HCT116 (cell line): ENCODE results near the gene SFTPB. TPM values are rescaled to one million over a fixed set of nuclear protein-coding genes. Genes with fewer than 3 reads are reported as not detected.

ENCODE experiments used
- ATAC-seq: fragments of 200-7000 bp; cut with Tn5 transposase; 2 replicates; pipeline ENCODE4 v1.9.1; 2020; ENCODE audit warnings: mild to moderate bottlenecking, moderate library complexity
- BruUV-seq: library from RNA; stranded (reverse); fragments of 400-500 nt; replicated peaks from 2 replicates; lab custom pipeline; 2021; lab: Mats Ljungman, UMichigan
- CTCF ChIA-PET: fragments of 300-600 bp; sonication (Branson Sonifier 250); formaldehyde crosslinking; loops from one replicate; lab custom pipeline; 2021; ENCODE audit warnings: antibody characterized with exemption; lab: Charles Lee
- POLR2A ChIA-PET: fragments of 300-600, 350-600 bp; sonication (Branson Sonifier 250); formaldehyde crosslinking; loops from one replicate; lab custom pipeline; 2021; ENCODE audit warnings: antibody characterized with exemption; lab: Charles Lee
- RAD21 ChIA-PET, 2 experiments: fragments of 300-600 bp; sonication (Branson Sonifier 250); formaldehyde crosslinking; loops; one replicate each; lab custom pipeline; 2023; ENCODE audit warnings: low total read pairs in 2 of 2; ENCODE audit not compliant: uncharacterized antibody in 2 of 2, unreplicated experiment in 2 of 2, low non-redundant PET in 1 of 2; lab: Charles Lee
- DNase-seq: peaks from one replicate; pipeline ENCODE4 v3.0.0-alpha.2; 2010; ENCODE audit warnings: low read depth, low spot score
- H2AFZ ChIP-seq: fragments of 200-600 bp; shearing (Covaris generic), sonication (generic); 2 replicates; pipeline ENCODE4 v1.6.1; 2017; ENCODE audit warnings: low read depth, mixed run types, mixed read lengths, antibody characterized with exemption, low read length; ENCODE audit not compliant: poor library complexity, severe bottlenecking
- H3K27ac ChIP-seq: 2 replicates; pipeline ENCODE4 v1.5.1; 2012; ENCODE audit warnings: low read depth, low read length
- H3K27me3 ChIP-seq: fragments of 200-600 bp; sonication (generic); 2 replicates; pipeline ENCODE4 v1.6.1; 2016; ENCODE audit warnings: mixed run types, low read length, mixed read lengths; ENCODE audit not compliant: insufficient read depth
- H3K36me3 ChIP-seq, 2 experiments: fragments of 200-500 bp in 1 of 2; fragments of 200-600 bp in 1 of 2; sonication (Bioruptor generic) in 1 of 2; sonication (generic) in 1 of 2; 2 replicates each; pipeline versions ENCODE4 v1.5.1 to v1.6.1; 2014 to 2016; ENCODE audit warnings: low read length in 2 of 2, inconsistent platforms in 1 of 2, mixed read lengths in 1 of 2, mixed run types in 1 of 2; ENCODE audit not compliant: insufficient read depth in 2 of 2, control insufficient read depth in 1 of 2
- H3K4me1 ChIP-seq, 2 experiments: fragments of 200-600 bp in 1 of 2; sonication (generic) in 1 of 2; 2 replicates each; pipeline versions ENCODE4 v1.5.1 to v1.6.1; 2012 to 2017; ENCODE audit warnings: low read length in 2 of 2, inconsistent platforms in 1 of 2, mild to moderate bottlenecking in 1 of 2, mixed read lengths in 1 of 2, mixed run types in 1 of 2, moderate library complexity in 1 of 2; ENCODE audit not compliant: insufficient read depth in 2 of 2, control insufficient read depth in 1 of 2
- H3K4me2 ChIP-seq: fragments of 200-600 bp; sonication (generic); 2 replicates; pipeline ENCODE4 v1.6.1; 2017; ENCODE audit warnings: mixed run types, low read length, mixed read lengths
- H3K4me3 ChIP-seq, 2 experiments: fragments of 200-600 bp in 1 of 2; sonication (generic) in 1 of 2; replicated peaks in 1 of 2; 2 replicates each; pipeline ENCODE4 v1.5.1; 2011 to 2016; ENCODE audit warnings: low read length in 2 of 2, control low read depth in 1 of 2, low read depth in 1 of 2, mild to moderate bottlenecking in 1 of 2, mixed read lengths in 1 of 2, mixed run types in 1 of 2
- H3K79me2 ChIP-seq: fragments of 200-600 bp; sonication (generic); 2 replicates; pipeline ENCODE4 v1.6.1; 2017; ENCODE audit warnings: mild to moderate bottlenecking, mixed run types, low read length, moderate library complexity, mixed read lengths; ENCODE audit not compliant: insufficient read depth
- H3K9ac ChIP-seq: fragments of 200-600 bp; sonication (generic); 2 replicates; pipeline ENCODE4 v1.6.1; 2016; ENCODE audit warnings: low read length, mixed read lengths
- H3K9me2 ChIP-seq: fragments of 200-600 bp; sonication (generic), shearing (Covaris generic); 2 replicates; pipeline ENCODE4 v1.6.1; 2017; ENCODE audit warnings: mixed run types, mild to moderate bottlenecking, moderate library complexity; ENCODE audit not compliant: insufficient read depth
- H3K9me3 ChIP-seq, 2 experiments: fragments of 200-500 bp in 1 of 2; fragments of 200-600 bp in 1 of 2; sonication (Bioruptor generic) in 1 of 2; sonication (generic) in 1 of 2; 2 replicates each; pipeline ENCODE4 v1.6.1; 2014 to 2017; ENCODE audit warnings: low read length in 2 of 2, mixed read lengths in 2 of 2, inconsistent platforms in 1 of 2, low read depth in 1 of 2, mild to moderate bottlenecking in 1 of 2, mixed run types in 1 of 2, moderate library complexity in 1 of 2; ENCODE audit not compliant: control insufficient read depth in 1 of 2, insufficient read depth in 1 of 2
- H4K20me1 ChIP-seq: fragments of 200-600 bp; sonication (generic), shearing (Covaris generic); 2 replicates; pipeline ENCODE4 v1.6.1; 2017; ENCODE audit warnings: mixed run types, mild to moderate bottlenecking, moderate library complexity; ENCODE audit not compliant: insufficient read depth
- CBX3 ChIP-seq: IDR thresholded peaks from 2 replicates; pipeline ENCODE4 v1.6.1; 2012; ENCODE audit warnings: low read depth
- EZH2 ChIP-seq: fragments of 200-600 bp; sonication (generic); IDR thresholded peaks from 2 replicates; pipeline ENCODE4 v1.6.1; 2017; ENCODE audit warnings: antibody characterized with exemption, mixed run types
- FOSL1 ChIP-seq: IDR thresholded peaks from 2 replicates; pipeline ENCODE4 v1.6.1; 2012; ENCODE audit warnings: low read depth
- JUND ChIP-seq: IDR thresholded peaks from 2 replicates; pipeline ENCODE4 v1.6.1; 2012
- POLR2A ChIP-seq: IDR thresholded peaks from 2 replicates; pipeline ENCODE4 v1.7.0; 2011; ENCODE audit warnings: borderline replicate concordance; ENCODE audit not compliant: insufficient read depth, insufficient read length; ENCODE audit errors: extremely low read depth
- SRF ChIP-seq: IDR thresholded peaks from 2 replicates; pipeline ENCODE4 v1.6.1; 2012; ENCODE audit warnings: low read depth
- TCF7L2 ChIP-seq: IDR thresholded peaks from 2 replicates; pipeline ENCODE4 v1.7.0; 2011; ENCODE audit warnings: borderline replicate concordance, inconsistent platforms; ENCODE audit not compliant: insufficient read depth, insufficient read length; ENCODE audit errors: extremely low read depth
- YY1 ChIP-seq: IDR thresholded peaks from 2 replicates; pipeline ENCODE4 v1.6.1; 2011; ENCODE audit warnings: low read length, low read depth, moderate library complexity, mild to moderate bottlenecking; ENCODE audit not compliant: insufficient replicate concordance; ENCODE audit errors: extremely low read depth
- ZFX ChIP-seq: fragments of 450-650 bp; IDR thresholded peaks from 2 replicates; pipeline ENCODE4 v1.6.1; 2017
- intact Hi-C: fragments of 100-400 bp; cut with micrococcal nuclease; formaldehyde crosslinking; loops from 2 replicates; pipeline ENCODE4 v1.10.0; 2022
- total RNA-seq: library from RNA; stranded (reverse); gene quantifications from one replicate; pipeline ENCODE4 v1.2.1, GENCODE V29; 2021; ENCODE audit not compliant: unreplicated experiment
- TF ChIP-seq, protein P1 (sequence below), 3 experiments: fragments of 200-600 bp in 1 of 3; sonication (generic) in 1 of 3; IDR thresholded peaks in 2 of 3; conservative IDR thresholded peaks in 1 of 3; 2 replicates each; pipeline ENCODE4 v1.5.1; 2012 to 2017; ENCODE audit warnings: low read depth in 2 of 3, low read length in 2 of 3, antibody characterized with exemption in 1 of 3, borderline replicate concordance in 1 of 3, control low read depth in 1 of 3, mild to moderate bottlenecking in 1 of 3, mixed read lengths in 1 of 3, mixed run types in 1 of 3, moderate library complexity in 1 of 3; ENCODE audit not compliant: insufficient read depth in 1 of 3
- TF ChIP-seq, protein P2 (sequence below): IDR thresholded peaks from 2 replicates; pipeline ENCODE4 v1.6.1; 2012
- TF ChIP-seq, protein P3 (sequence below): IDR thresholded peaks from 2 replicates; pipeline ENCODE4 v1.6.1; 2012; ENCODE audit warnings: low read depth
- TF ChIP-seq, protein P4 (sequence below): IDR thresholded peaks from 2 replicates; pipeline ENCODE4 v1.6.1; 2011; ENCODE audit warnings: mild to moderate bottlenecking, low read length, moderate library complexity; ENCODE audit not compliant: insufficient replicate concordance; ENCODE audit errors: extremely low read depth

Gene SFTPB
- total RNA-seq, 1 experiment from 2014 or later: 13.3 TPM

DNA sequence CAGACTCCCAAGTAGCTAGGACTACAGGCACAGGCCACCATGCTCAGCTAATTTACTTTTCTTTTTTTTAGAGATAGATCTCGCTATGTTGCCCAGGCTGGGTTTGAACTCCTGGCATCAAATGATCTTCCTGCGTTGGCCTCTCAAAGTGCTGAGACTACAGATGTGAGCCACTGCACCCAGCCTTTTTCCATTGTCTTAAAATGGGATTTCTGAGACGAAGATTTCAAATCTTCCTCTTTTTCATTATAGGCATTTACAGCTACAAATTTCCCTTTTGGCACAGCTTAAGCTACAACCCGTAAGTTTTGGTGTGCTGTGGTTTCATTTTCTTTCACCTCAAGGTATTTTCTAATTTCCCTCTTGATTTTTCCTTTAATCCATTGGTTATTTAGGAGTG, 34.8 kb upstream of the SFTPB start:
- no peaks in the 10 kb centered on the region for H3K9me2 ChIP-seq
- peak overlapping the region; percentile 52 for H3K4me2 ChIP-seq
- ATAC-seq (no peak), DNase-seq (no peak)
- TF ChIP-seq YY1 (no peak), FOSL1 (no peak), TCF7L2 (no peak), ZFX (no peak), EZH2 (no peak), JUND (no peak), SRF (no peak), CBX3 (no peak), POLR2A (no peak)
- TF ChIP-seq, protein P1, sequence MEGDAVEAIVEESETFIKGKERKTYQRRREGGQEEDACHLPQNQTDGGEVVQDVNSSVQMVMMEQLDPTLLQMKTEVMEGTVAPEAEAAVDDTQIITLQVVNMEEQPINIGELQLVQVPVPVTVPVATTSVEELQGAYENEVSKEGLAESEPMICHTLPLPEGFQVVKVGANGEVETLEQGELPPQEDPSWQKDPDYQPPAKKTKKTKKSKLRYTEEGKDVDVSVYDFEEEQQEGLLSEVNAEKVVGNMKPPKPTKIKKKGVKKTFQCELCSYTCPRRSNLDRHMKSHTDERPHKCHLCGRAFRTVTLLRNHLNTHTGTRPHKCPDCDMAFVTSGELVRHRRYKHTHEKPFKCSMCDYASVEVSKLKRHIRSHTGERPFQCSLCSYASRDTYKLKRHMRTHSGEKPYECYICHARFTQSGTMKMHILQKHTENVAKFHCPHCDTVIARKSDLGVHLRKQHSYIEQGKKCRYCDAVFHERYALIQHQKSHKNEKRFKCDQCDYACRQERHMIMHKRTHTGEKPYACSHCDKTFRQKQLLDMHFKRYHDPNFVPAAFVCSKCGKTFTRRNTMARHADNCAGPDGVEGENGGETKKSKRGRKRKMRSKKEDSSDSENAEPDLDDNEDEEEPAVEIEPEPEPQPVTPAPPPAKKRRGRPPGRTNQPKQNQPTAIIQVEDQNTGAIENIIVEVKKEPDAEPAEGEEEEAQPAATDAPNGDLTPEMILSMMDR (IDR thresholded peaks at IDR 0.05 in 2 of 3, conservative IDR thresholded peaks at IDR 0.05 in 1 of 3; ENCODE audit: borderline replicate concordance in 1 of 3, insufficient read depth in 1 of 3, low read depth in 2 of 3, low read length in 2 of 3): no peak
- TF ChIP-seq, protein P2, sequence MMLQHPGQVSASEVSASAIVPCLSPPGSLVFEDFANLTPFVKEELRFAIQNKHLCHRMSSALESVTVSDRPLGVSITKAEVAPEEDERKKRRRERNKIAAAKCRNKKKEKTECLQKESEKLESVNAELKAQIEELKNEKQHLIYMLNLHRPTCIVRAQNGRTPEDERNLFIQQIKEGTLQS: no peak
- TF ChIP-seq, protein P3, sequence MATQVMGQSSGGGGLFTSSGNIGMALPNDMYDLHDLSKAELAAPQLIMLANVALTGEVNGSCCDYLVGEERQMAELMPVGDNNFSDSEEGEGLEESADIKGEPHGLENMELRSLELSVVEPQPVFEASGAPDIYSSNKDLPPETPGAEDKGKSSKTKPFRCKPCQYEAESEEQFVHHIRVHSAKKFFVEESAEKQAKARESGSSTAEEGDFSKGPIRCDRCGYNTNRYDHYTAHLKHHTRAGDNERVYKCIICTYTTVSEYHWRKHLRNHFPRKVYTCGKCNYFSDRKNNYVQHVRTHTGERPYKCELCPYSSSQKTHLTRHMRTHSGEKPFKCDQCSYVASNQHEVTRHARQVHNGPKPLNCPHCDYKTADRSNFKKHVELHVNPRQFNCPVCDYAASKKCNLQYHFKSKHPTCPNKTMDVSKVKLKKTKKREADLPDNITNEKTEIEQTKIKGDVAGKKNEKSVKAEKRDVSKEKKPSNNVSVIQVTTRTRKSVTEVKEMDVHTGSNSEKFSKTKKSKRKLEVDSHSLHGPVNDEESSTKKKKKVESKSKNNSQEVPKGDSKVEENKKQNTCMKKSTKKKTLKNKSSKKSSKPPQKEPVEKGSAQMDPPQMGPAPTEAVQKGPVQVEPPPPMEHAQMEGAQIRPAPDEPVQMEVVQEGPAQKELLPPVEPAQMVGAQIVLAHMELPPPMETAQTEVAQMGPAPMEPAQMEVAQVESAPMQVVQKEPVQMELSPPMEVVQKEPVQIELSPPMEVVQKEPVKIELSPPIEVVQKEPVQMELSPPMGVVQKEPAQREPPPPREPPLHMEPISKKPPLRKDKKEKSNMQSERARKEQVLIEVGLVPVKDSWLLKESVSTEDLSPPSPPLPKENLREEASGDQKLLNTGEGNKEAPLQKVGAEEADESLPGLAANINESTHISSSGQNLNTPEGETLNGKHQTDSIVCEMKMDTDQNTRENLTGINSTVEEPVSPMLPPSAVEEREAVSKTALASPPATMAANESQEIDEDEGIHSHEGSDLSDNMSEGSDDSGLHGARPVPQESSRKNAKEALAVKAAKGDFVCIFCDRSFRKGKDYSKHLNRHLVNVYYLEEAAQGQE: no peak
- TF ChIP-seq, protein P4, sequence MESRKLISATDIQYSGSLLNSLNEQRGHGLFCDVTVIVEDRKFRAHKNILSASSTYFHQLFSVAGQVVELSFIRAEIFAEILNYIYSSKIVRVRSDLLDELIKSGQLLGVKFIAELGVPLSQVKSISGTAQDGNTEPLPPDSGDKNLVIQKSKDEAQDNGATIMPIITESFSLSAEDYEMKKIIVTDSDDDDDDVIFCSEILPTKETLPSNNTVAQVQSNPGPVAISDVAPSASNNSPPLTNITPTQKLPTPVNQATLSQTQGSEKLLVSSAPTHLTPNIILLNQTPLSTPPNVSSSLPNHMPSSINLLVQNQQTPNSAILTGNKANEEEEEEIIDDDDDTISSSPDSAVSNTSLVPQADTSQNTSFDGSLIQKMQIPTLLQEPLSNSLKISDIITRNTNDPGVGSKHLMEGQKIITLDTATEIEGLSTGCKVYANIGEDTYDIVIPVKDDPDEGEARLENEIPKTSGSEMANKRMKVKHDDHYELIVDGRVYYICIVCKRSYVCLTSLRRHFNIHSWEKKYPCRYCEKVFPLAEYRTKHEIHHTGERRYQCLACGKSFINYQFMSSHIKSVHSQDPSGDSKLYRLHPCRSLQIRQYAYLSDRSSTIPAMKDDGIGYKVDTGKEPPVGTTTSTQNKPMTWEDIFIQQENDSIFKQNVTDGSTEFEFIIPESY: no peak
- POLR2A ChIA-PET: no interaction called here
- RAD21 ChIA-PET: no interaction called here
- intact Hi-C loops: no loop called here
- H3K79me2 ChIP-seq: no peaks in the 10 kb centered on the region
- H3K9ac ChIP-seq: no peak overlapping the region
- CTCF ChIA-PET: interaction anchor here (0.7 kb wide), 1 partner anchor 10 kb away, joined by 3 read pairs; no protein-coding TSS in a partner anchor
- H3K27ac ChIP-seq: no peak overlapping the region
- no TSS peak for BruUV-seq
- H4K20me1 ChIP-seq: no peaks in the 10 kb centered on the region
- H3K27me3 ChIP-seq: no peaks in the 10 kb centered on the region
- no peaks in the 10 kb centered on the region for H3K36me3 ChIP-seq
- peaks cover 17 to 39% of the 10 kb centered on the region in 2 experiments for H3K4me1 ChIP-seq
- H2AFZ ChIP-seq: no peak overlapping the region
- no peak overlapping the region for H3K4me3 ChIP-seq
- no peaks in the 10 kb centered on the region for H3K9me3 ChIP-seq
